ENCODE results near the gene REXO1. TPM values are rescaled to one million over a fixed set of nuclear protein-coding genes. Genes with fewer than 3 reads are reported as not detected.

Gene REXO1
- total RNA-seq, 1 donor from 2014 or later: 69.6 TPM

DNA sequence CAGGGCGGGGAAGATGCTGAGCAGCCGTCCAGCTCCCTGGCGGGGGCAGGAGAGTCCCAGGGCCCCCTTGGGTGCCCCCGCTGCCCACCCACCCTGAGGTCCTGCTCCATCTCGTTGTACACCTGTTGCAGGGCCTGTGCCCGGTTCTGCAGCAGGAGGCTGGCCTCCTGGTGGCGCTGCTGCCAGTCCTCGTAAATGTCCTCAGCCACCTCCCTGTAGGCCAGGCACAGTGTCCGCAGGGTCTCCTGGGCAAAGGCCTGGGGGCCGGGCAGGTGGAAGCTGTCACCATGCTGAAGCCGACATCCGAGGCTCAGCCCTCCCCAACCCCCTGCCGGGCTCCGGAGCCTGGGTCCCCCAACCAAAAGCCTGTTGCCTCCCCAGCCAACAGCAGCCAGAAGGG lies 56.4 kb downstream of the REXO1 start:
- no peak for ATAC-seq (ENCODE audit: low read depth)
- no peaks in the 10 kb centered on the region for H3K36me3 Mint-ChIP-seq (ENCODE audit: low read depth)
- no peak for DNase-seq
- no peak overlapping the region for H3K27ac Mint-ChIP-seq
- POLR2A ChIA-PET: no interaction called here
- no peaks in the 10 kb centered on the region for H3K9me3 Mint-ChIP-seq
- CTCF ChIA-PET: interaction anchor here (3.9 kb wide), 1 partner anchor 246 kb away, joined by 18 read pairs; no protein-coding TSS in a partner anchor
- H3K4me3 Mint-ChIP-seq: no peak overlapping the region
- no peaks in the 10 kb centered on the region for H3K4me1 Mint-ChIP-seq
- no peak for TF ChIP-seq CTCF (IDR thresholded peaks at IDR 0.05)
- intact Hi-C loops (cut with micrococcal nuclease): no loop called here
- H3K27me3 Mint-ChIP-seq: peaks cover 20% of the 10 kb centered on the region

GRCh38 chr19:1790054-1790792 lies 58.1 kb downstream of the REXO1 start:
- POLR2A ChIA-PET: no interaction called here

DNA sequence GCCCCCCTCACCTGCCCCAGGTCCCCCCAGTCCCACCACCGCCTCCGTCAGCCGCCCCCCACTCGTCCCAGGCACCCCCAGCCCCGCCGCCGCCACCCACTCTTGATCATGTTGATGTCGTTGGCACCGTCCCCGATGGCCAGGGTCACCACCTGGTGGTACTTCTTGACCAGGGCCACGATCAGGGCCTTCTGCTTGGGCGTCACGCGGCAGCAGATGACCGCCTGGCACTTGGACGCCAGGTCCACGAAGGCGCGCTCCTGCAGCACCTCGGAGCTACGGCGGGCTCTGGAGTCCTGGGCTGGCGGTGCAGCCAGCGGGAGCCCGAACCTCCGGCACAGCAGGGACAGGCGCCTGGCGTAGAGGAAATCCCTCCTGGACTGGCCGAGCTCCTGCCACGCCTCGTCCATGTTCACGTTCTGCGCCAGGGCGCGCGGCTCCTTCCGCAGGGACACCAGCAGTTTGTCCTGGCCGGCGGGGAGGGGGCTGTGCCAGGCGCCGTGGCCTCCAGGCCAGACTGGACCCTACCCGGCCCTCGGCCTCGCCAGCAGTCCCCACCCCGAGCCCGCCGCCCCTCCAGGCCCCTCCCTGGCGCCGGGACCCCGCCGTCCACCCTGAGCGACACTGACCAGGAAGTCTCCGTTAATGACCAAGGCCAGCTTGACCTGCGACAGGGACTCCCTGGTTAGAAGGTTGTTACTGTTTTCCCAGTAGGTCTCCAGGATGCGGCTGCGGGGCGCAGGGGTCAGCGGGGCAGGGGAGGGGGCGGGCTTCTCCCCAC lies 58.8 kb downstream of the REXO1 start:
- H3K4me1 Mint-ChIP-seq: no peaks in the 10 kb centered on the region
- H3K27ac Mint-ChIP-seq: no peak overlapping the region
- CTCF ChIA-PET: no interaction called here

More at GRCh38 chr19:1790054-1790792, 58.1 kb downstream of the REXO1 start:
- H3K4me1 Mint-ChIP-seq: no peaks in the 10 kb centered on the region
- no peaks in the 10 kb centered on the region for H3K9me3 Mint-ChIP-seq
- H3K4me3 Mint-ChIP-seq: no peak overlapping the region
- CTCF ChIA-PET: no interaction called here
- H3K27ac Mint-ChIP-seq: no peak overlapping the region
- no peak for DNase-seq
- no peak for TF ChIP-seq CTCF (IDR thresholded peaks at IDR 0.05)
- intact Hi-C loops (cut with micrococcal nuclease): no loop called here
- H3K27me3 Mint-ChIP-seq: peaks cover 18% of the 10 kb centered on the region
- no peaks in the 10 kb centered on the region for H3K36me3 Mint-ChIP-seq (ENCODE audit: low read depth)
- no peak for ATAC-seq (ENCODE audit: low read depth)

DNA sequence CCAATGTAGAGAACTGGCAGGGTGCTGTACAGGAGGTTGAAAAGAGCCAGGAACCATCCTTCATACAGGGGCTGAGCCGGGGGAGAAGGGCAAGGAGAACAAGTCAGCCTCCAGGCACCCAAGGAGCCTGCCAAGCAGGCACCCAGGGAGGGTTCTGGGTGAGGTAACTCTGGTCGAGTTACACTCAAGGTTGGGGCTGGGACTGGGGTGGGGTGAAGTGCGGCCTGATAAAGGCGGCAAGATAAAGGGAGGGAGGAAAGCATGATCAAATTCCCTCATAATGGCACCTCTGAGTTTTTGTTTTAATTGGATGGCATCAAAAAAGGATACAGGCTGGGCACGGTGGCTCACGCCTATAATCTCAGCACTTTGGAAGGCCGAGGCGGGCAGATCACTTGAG lies 61.2 kb downstream of the REXO1 start:
- H3K27me3 Mint-ChIP-seq: peaks cover 25% of the 10 kb centered on the region
- CTCF ChIA-PET: no interaction called here

More for the DNA sequence above, 58.8 kb downstream of the REXO1 start:
- Mint-ChIP-seq H3K36me3 (ENCODE audit: low read depth) (no peaks in the 10 kb centered on the region), H3K27me3 (peaks cover 15% of the 10 kb centered on the region), H3K4me3 (no peak overlapping the region), H3K9me3 (no peaks in the 10 kb centered on the region)
- no peak for DNase-seq
- no peak for TF ChIP-seq CTCF (IDR thresholded peaks at IDR 0.05)
- POLR2A ChIA-PET: no interaction called here
- intact Hi-C loops (cut with micrococcal nuclease): no loop called here
- ATAC-seq (ENCODE audit: low read depth): no peak

More for the DNA sequence above, 61.2 kb downstream of the REXO1 start:
- H3K27ac Mint-ChIP-seq: no peak overlapping the region
- TF ChIP-seq CTCF (IDR thresholded peaks at IDR 0.05): no peak
- peaks cover 5% of the 10 kb centered on the region for H3K4me1 Mint-ChIP-seq
- ATAC-seq (ENCODE audit: low read depth): no peak
- no peak for DNase-seq
- intact Hi-C loops (cut with micrococcal nuclease): no loop called here
- POLR2A ChIA-PET: no interaction called here
- no peaks in the 10 kb centered on the region for H3K36me3 Mint-ChIP-seq (ENCODE audit: low read depth)
- no peak overlapping the region for H3K4me3 Mint-ChIP-seq
- no peaks in the 10 kb centered on the region for H3K9me3 Mint-ChIP-seq
